Brain microvascular endothelial cell (primary cell): ENCODE data around the gene ASXL2.

Experiments
- DNase-seq: peaks from one replicate; pipeline ENCODE4 v3.0.0-alpha.2; 2020
- H3K27ac ChIP-seq: fragments of 250-450 bp; sonication (Bioruptor Pico); 2 replicates; pipeline ENCODE4 v1.5.1; 2020; ENCODE audit warnings: mild to moderate bottlenecking, moderate library complexity
- H3K27me3 ChIP-seq: fragments of 250-450 bp; sonication (Bioruptor Pico); replicated peaks from 2 replicates; pipeline ENCODE4 v1.5.1; 2020; ENCODE audit warnings: mild to moderate bottlenecking
- H3K36me3 ChIP-seq: fragments of 250-450 bp; sonication (Bioruptor Pico); replicated peaks from 2 replicates; pipeline ENCODE4 v1.5.1; 2020; ENCODE audit warnings: mild to moderate bottlenecking
- H3K4me3 ChIP-seq: 2 replicates; pipeline ENCODE4 v1.5.1; 2011; ENCODE audit warnings: low read depth, mild to moderate bottlenecking, control low read depth, low read length, moderate library complexity
- in situ Hi-C: cut with HindIII; loops from 2 replicates; pipeline ENCODE4 v1.10.0; 2017; ENCODE audit warnings: low sequenced_read_pairs, low pct_ligation_motif_present
- TF ChIP-seq, protein P1 (sequence below): IDR thresholded peaks from 2 replicates; pipeline ENCODE4 v1.5.1; 2011; ENCODE audit warnings: low read depth, mild to moderate bottlenecking, moderate library complexity, low read length, control low read depth, inconsistent platforms; ENCODE audit errors: missing control alignments

ASXL2 gene

DNA sequence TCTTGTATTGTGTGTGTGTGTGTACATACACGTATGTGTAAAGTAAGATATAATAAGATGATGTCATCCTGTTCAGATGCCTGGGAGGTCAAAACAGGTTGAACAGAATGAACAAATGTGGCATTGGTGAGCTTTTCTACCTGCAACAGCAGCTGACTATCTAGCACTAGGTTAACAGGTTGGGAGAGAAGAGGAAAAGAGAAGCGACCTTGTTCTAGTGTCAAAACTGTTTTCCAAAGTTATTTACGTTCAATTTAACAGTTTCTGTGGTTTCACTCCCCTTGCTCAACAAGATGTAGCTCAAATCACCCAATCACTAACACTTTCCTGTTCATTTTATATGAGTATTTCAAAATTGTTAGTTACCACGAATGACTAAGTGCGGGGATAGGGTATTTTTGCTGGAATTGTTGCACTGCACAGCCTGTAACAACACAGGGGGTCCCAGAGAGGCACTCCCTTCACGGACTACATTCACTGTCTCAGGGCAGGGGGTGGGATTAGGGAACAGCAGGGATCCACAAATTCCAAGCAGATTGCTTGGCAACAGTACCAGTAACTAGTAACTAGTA lies 137.4 kb downstream of the ASXL2 start:
- Histone ChIP-seq H3K27me3 (no peaks in the 10 kb centered on the region), H3K36me3 (peaks cover 15% of the 10 kb centered on the region), H3K4me3 (no peak overlapping the region), H3K27ac (no peak overlapping the region)
- TF ChIP-seq, protein P1, sequence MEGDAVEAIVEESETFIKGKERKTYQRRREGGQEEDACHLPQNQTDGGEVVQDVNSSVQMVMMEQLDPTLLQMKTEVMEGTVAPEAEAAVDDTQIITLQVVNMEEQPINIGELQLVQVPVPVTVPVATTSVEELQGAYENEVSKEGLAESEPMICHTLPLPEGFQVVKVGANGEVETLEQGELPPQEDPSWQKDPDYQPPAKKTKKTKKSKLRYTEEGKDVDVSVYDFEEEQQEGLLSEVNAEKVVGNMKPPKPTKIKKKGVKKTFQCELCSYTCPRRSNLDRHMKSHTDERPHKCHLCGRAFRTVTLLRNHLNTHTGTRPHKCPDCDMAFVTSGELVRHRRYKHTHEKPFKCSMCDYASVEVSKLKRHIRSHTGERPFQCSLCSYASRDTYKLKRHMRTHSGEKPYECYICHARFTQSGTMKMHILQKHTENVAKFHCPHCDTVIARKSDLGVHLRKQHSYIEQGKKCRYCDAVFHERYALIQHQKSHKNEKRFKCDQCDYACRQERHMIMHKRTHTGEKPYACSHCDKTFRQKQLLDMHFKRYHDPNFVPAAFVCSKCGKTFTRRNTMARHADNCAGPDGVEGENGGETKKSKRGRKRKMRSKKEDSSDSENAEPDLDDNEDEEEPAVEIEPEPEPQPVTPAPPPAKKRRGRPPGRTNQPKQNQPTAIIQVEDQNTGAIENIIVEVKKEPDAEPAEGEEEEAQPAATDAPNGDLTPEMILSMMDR: no peak
- peak; percentile 20 for DNase-seq
- in situ Hi-C loops: no loop called here

DNA sequence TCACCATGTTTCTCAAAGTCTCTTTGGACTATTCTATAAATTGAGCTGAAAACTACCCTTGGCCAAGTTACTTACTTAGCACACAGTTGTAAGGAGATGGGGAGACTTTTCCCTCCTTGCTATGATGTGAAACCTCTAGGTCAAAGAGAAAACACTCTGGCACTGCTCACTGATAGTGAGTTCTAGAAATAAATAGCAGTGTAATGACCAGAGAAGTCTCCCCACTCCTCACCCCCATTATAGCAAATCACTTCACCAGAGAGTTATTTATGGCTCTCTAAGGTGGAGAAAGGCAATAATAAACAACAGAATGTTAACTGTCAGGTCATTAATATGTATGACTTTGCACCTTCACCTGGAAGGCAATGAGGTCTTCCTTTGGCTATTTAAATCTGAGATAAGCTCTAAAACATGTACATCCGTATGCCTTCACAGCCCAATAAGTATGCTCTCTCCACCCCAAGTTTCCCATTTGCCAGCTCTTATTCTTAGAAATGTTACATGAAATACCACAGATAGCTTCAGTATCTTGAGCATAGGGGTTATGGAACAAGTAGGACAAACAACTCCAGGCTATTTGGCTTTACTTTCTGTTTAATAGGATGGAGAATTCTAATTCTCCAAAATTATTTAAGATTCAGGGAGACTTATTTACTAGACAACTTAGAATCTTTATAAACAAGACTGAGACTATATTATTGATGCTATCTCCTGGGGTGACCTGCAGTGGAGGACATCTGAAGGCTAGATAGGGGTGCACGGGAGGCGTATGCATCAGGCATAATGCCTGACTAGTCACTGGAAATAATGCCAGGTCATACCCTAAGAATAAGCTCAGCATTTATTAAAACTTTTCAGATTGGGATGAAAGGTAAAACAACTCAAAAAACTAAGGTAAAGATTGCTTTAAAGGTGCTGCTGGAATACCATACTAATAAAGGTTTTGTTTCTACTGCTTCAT lies 139.6 kb downstream of the ASXL2 start:
- Histone ChIP-seq H3K4me3 (no peak overlapping the region), H3K27ac (no peak overlapping the region), H3K36me3 (peaks cover 11% of the 10 kb centered on the region), H3K27me3 (no peaks in the 10 kb centered on the region)
- TF ChIP-seq, protein P1: no peak
- no peak for DNase-seq
- in situ Hi-C loops: no loop called here

DNA sequence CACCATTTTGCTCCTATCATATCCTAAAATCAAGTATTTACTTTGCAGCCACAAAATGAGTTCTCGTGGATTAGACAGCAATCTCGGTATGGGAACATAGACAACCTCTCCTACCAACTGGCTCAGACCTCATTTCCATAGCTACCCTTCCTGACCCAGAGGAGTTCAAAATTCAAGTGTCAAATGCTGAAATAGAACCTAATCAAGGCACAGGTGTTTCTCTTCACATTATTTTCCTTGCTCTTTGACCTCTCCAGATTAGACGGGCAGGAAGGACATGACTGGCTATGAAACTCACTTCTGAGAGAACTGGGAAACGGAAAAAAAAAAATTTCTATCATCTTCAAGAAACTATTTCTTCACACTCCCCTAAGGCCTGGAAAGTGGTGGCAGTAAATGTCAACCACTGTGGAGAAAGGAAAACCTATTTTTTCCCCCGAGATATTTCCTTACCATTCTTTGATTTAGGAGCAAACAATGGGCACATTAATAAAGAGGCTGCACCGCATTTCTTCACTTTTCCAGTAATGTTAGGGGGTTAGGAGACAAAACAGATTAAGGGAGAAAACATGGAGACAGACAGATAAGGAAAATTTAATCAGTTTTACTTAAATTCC lies 141.3 kb downstream of the ASXL2 start:
- no peak for DNase-seq
- Histone ChIP-seq H3K36me3 (no peaks in the 10 kb centered on the region), H3K27ac (no peak overlapping the region), H3K27me3 (no peaks in the 10 kb centered on the region), H3K4me3 (no peak overlapping the region)
- in situ Hi-C loops: no loop called here
- TF ChIP-seq, protein P1: no peak

DNA sequence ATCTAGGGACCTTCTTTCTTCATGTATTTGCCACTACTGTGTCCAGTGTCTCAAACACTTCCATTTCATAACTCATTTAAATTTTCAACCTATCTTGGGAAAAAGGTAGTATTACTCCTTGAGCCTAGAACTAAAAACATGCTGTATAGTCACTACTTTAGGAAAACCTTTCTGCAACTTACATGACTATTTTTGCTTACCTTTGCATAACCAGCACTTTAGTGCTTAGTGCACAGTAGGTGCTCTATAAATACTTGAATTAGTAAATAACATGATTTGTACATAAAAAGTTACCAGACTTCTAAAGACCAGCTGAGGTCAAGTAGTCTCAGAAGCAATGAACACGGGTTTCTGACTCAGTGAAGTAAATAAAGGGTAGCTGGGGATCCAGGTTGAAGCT lies 142.5 kb downstream of the ASXL2 start:
- H3K4me3 ChIP-seq: no peak overlapping the region
- no peaks in the 10 kb centered on the region for H3K36me3 ChIP-seq
- no peak overlapping the region for H3K27ac ChIP-seq
- TF ChIP-seq, protein P1: no peak
- in situ Hi-C loops: no loop called here
- no peaks in the 10 kb centered on the region for H3K27me3 ChIP-seq
- no peak for DNase-seq

DNA sequence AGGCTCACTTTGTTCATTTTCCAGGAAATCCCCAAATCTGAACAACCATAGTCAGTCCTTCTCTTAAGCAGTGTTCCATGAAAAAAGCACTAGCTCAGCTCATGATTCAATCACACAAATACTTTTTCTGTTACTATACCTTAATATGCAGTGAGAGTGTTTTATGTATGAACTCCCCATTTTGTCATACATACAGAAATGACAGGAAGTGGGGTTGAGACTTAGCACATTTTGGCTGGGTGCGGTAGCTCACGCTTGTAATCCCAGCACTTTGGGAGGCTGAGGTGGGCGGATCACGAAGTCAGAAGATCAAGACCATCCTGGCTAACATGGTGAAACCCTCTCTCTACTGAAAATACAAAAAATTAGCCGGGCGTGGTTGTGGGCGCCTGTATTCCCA lies 149.7 kb downstream of the ASXL2 start:
- Histone ChIP-seq H3K4me3 (no peak overlapping the region), H3K27me3 (no peaks in the 10 kb centered on the region), H3K27ac (no peak overlapping the region), H3K36me3 (no peaks in the 10 kb centered on the region)
- in situ Hi-C loops: no loop called here
- DNase-seq: no peak
- TF ChIP-seq, protein P1: no peak
